CD4-positive, alpha-beta T cell (primary cell): Measurements from ENCODE around the gene OSM. TPM values are rescaled to one million over a fixed set of nuclear protein-coding genes. Genes with fewer than 3 reads are reported as not detected.
A peak's percentile ranks its signal among the peaks of the same experiment; 100 is the strongest.

Source experiments
- ATAC-seq: fragments of 200-7000 bp; cut with Tn5 transposase; one replicate; pipeline ENCODE4 v1.10.0; 2022; ENCODE audit warnings: mild to moderate bottlenecking; ENCODE audit not compliant: poor library complexity
- CTCF ChIA-PET: fragments of 350-600 bp; sonication (Branson Sonifier 250); formaldehyde crosslinking; loops from one replicate; lab custom pipeline; 2021; ENCODE audit warnings: antibody characterized with exemption, inconsistent platforms; lab: Charles Lee
- POLR2A ChIA-PET: fragments of 350-600 bp; sonication (Branson Sonifier 250); formaldehyde crosslinking; loops from one replicate; lab custom pipeline; 2021; ENCODE audit warnings: antibody characterized with exemption, inconsistent platforms; lab: Charles Lee
- DNase-seq, 14 experiments: peaks; one replicate each; pipeline ENCODE4 v3.0.0-alpha.2; 2013 to 2020; ENCODE audit warnings: mixed read lengths in 2 of 14
- H3K27ac ChIP-seq, 2 donors: one replicate each; pipeline versions ENCODE4 v1.5.1 to v1.7.0; 2013; ENCODE audit warnings: low read length in 2 of 2, low read depth in 1 of 2, mild to moderate bottlenecking in 1 of 2
- H3K27me3 ChIP-seq, 2 experiments: 1 replicate in 1 of 2; 2 replicates in 1 of 2; pipeline versions ENCODE4 v1.6.1 to v1.7.0; 2013; ENCODE audit warnings: low read length in 2 of 2, control low read depth in 1 of 2, mild to moderate bottlenecking in 1 of 2, moderate library complexity in 1 of 2; ENCODE audit not compliant: insufficient read depth in 2 of 2, control insufficient read depth in 1 of 2
- H3K36me3 ChIP-seq: one replicate; pipeline ENCODE4 v1.6.1; 2013; ENCODE audit warnings: low read length, control low read depth; ENCODE audit not compliant: insufficient read depth
- H3K4me1 ChIP-seq: one replicate; pipeline ENCODE4 v1.6.1; 2013; ENCODE audit warnings: low read length, control low read depth; ENCODE audit not compliant: insufficient read depth
- H3K4me3 ChIP-seq: one replicate; pipeline ENCODE4 v1.5.1; 2013; ENCODE audit warnings: mild to moderate bottlenecking, low read length, moderate library complexity
- H3K9me3 ChIP-seq, 2 experiments: 1 replicate in 1 of 2; 2 replicates in 1 of 2; pipeline versions ENCODE4 v1.6.1 to v1.7.0; 2013; ENCODE audit warnings: low read length in 2 of 2, mild to moderate bottlenecking in 2 of 2, control low read depth in 1 of 2, moderate library complexity in 1 of 2; ENCODE audit not compliant: control insufficient read depth in 1 of 2, insufficient read depth in 1 of 2
- H3K27ac Mint-ChIP-seq: one replicate; pipeline ENCODE4 v1.8.0; 2020; ENCODE audit warnings: mixed read lengths
- H3K27me3 Mint-ChIP-seq: one replicate; pipeline ENCODE4 v1.8.0; 2021; ENCODE audit warnings: mixed read lengths
- H3K36me3 Mint-ChIP-seq: one replicate; pipeline ENCODE4 v1.8.0; 2021; ENCODE audit warnings: low read depth, mixed read lengths
- H3K4me1 Mint-ChIP-seq: one replicate; pipeline ENCODE4 v1.8.0; 2021; ENCODE audit warnings: low read depth, mixed read lengths
- H3K4me3 Mint-ChIP-seq: one replicate; pipeline ENCODE4 v1.8.0; 2020; ENCODE audit warnings: mild to moderate bottlenecking, mixed read lengths
- H3K9me3 Mint-ChIP-seq: one replicate; pipeline ENCODE4 v1.8.0; 2020; ENCODE audit warnings: mixed read lengths
- intact Hi-C, 2 experiments: fragments of 100-400 bp; cut with DNase I in 1 of 2; cut with micrococcal nuclease in 1 of 2; formaldehyde crosslinking; loops; one replicate each; pipeline versions ENCODE4 v1.15.1 to v1.9.0; 2023 to 2025; cut with DNase I, micrococcal nuclease
- total RNA-seq, 174 experiments: library from RNA in 2 of 174; stranded (reverse) in 2 of 174; gene quantifications; one replicate each; pipeline ENCODE4 v1.2.3 and lab custom pipeline; 2021 to 2026
- TF ChIP-seq, protein P1 (sequence below): fragments of 200-600 bp; IDR thresholded peaks from one replicate; pipeline ENCODE4 v1.8.0; 2022; ENCODE audit warnings: antibody characterized with exemption, mild to moderate bottlenecking

Gene OSM
- total RNA-seq, 2 experiments from 2014 or later: 13.9 to 16.7 TPM

DNA sequence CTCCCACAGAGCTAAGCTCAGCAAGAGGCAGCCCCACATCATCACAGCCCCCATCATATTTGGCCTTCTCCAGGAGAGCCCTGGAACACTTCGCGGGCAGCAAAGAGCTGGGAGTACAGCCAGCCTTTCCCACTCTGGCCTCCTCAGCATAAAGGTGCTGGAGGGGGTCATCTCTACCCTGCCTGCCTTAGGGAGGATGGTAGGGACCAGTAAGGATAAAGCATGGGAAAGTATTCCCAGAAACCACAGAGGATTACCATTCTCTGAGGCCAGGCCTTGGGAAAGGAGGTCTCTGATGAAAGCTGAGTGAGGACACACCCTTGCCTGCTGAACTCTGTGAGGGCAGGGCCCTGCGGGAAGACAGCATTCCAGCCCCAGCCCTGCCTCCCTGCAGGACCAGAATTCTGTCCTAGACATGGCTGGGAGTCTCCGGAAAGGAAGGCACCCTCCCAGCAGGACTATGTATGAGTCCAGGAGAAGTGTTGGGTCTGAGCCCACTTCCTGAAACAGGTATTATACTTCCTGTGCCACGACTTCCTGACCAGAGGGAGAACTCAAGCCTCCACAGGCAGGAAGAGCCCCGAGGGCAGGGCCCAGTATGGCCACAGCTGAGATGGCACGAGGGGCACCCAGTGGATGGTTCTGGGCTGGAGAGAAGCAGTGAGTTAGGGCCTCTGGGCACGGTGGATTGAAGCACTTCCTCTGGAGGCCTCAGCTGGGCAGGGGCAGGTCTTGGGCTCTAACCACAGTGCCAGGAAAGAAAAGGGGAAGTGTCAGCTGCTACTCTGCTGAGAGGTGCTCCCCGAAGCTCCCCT is 35.6 kb upstream of the OSM start:
- TF ChIP-seq, protein P1, sequence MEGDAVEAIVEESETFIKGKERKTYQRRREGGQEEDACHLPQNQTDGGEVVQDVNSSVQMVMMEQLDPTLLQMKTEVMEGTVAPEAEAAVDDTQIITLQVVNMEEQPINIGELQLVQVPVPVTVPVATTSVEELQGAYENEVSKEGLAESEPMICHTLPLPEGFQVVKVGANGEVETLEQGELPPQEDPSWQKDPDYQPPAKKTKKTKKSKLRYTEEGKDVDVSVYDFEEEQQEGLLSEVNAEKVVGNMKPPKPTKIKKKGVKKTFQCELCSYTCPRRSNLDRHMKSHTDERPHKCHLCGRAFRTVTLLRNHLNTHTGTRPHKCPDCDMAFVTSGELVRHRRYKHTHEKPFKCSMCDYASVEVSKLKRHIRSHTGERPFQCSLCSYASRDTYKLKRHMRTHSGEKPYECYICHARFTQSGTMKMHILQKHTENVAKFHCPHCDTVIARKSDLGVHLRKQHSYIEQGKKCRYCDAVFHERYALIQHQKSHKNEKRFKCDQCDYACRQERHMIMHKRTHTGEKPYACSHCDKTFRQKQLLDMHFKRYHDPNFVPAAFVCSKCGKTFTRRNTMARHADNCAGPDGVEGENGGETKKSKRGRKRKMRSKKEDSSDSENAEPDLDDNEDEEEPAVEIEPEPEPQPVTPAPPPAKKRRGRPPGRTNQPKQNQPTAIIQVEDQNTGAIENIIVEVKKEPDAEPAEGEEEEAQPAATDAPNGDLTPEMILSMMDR: no peak
- Mint-ChIP-seq H3K27me3 (no peaks in the 10 kb centered on the region), H3K9me3 (no peaks in the 10 kb centered on the region), H3K4me3 (peak overlapping the region; percentile 62), H3K4me1 (peaks cover 91% of the 10 kb centered on the region), H3K36me3 (peaks cover 68% of the 10 kb centered on the region), H3K27ac (peak overlapping the region; percentile 83)
- H3K36me3 ChIP-seq: peaks cover 63% of the 10 kb centered on the region
- peak in 2 of 14 experiments; percentile 59 to 64 for DNase-seq
- POLR2A ChIA-PET: interaction anchor here (1.3 to 11.8 kb wide), 4 partner anchors 10 to 84 kb away, joined by 4 to 290 read pairs (median 142); partner anchors contain the start of genes CASTOR1, CCDC157, SF3A1 and TBC1D10A
- CTCF ChIA-PET: interaction anchor here (1.5 to 7.9 kb wide), 2 partner anchors 12 to 30 kb away, joined by 4 to 59 read pairs; partner anchors contain the start of gene CASTOR1
- H3K27ac ChIP-seq: peak overlapping the region; percentile 58 to 81
- no peak for ATAC-seq
- no peaks in the 10 kb centered on the region for H3K9me3 ChIP-seq
- intact Hi-C loops: no loop called here
- peak overlapping the region; percentile 3 for H3K4me3 ChIP-seq
- peaks cover 97% of the 10 kb centered on the region for H3K4me1 ChIP-seq
- no peaks in the 10 kb centered on the region for H3K27me3 ChIP-seq

DNA sequence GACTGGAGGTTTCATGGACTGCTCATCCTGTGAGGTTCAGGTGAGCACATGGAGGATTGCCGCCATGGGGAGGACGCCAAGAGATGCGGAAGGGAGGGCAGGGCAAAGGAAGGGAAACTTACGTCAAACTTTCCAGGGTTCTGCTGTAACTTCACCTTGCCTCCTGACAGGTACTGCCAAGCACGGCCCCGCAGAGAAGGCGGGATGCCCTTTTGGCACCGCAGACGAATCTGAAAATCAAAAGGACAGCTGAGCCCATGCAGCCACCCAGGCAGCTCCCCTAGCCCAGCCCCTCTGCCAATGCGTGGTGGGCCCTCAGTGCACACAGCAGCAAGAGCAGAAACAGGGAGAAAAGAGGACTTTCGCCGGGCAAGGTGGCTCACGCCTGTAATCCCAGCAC is 32.7 kb upstream of the OSM start:
- ATAC-seq (no peak), DNase-seq (no peak)
- TF ChIP-seq, protein P1: no peak
- no peaks in the 10 kb centered on the region for H3K9me3 ChIP-seq
- intact Hi-C loops: no loop called here
- Mint-ChIP-seq H3K27ac (peak overlapping the region; percentile 83), H3K36me3 (peaks cover 89% of the 10 kb centered on the region), H3K4me1 (peaks cover 83% of the 10 kb centered on the region), H3K9me3 (no peaks in the 10 kb centered on the region), H3K27me3 (no peaks in the 10 kb centered on the region), H3K4me3 (peak overlapping the region; percentile 25)
- H3K27me3 ChIP-seq: no peaks in the 10 kb centered on the region
- H3K4me3 ChIP-seq: no peak overlapping the region
- POLR2A ChIA-PET: interaction anchor here (11.8 kb wide), 1 partner anchor 8 kb away, joined by 268 read pairs; the partner anchor contains the start of gene CASTOR1
- CTCF ChIA-PET: interaction anchor here (2.4 kb wide), 1 partner anchor 11 kb away, joined by 12 read pairs; the partner anchor contains the start of gene CASTOR1
- peak overlapping the region; percentile 74 to 86 for H3K27ac ChIP-seq
- H3K4me1 ChIP-seq: peaks cover 98% of the 10 kb centered on the region
- peaks cover 88% of the 10 kb centered on the region for H3K36me3 ChIP-seq

DNA sequence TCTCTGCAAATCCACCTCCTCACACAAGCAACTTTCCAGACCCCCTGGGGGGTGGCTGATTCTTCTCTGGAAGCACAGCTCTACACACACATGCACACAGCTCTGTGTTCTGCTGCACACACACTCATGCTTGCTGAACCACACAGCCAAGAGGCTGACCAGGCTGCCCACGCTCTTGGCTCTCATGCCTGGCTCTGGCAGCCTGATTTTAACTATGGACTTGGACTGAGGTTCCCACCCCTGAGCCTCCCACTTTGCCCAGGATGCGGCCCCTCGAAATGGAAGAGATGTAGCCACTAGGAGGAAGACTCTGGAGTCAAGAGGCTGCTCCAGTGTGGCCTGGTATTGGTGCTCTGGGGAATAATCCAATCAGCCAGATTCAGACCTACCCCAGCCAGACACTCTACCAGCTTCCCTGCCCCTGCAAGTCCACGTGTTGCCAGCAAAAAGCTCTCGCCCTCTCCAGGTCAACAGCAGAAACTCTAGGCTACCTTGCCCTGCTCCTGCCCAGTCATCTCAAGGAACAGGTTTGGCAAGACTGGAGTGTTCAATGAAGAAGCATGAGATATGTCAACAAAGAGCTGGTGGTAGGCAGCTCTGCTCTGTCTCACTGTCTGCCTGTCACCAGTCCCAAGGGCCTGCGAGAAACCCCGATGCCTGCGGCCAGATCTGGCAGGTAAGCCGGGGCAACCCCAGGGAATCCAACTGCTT is 31.5 kb upstream of the OSM start:
- no peaks in the 10 kb centered on the region for H3K27me3 Mint-ChIP-seq
- peak overlapping the region; percentile 74 to 86 for H3K27ac ChIP-seq
- peaks cover 89% of the 10 kb centered on the region for H3K4me1 ChIP-seq
- H3K36me3 Mint-ChIP-seq: peaks cover 92% of the 10 kb centered on the region
- TF ChIP-seq, protein P1: no peak
- no peaks in the 10 kb centered on the region for H3K9me3 Mint-ChIP-seq
- CTCF ChIA-PET: interaction anchor here (2.4 kb wide), 1 partner anchor 10 kb away, joined by 12 read pairs; the partner anchor contains the start of gene CASTOR1
- no peaks in the 10 kb centered on the region for H3K9me3 ChIP-seq
- H3K4me3 Mint-ChIP-seq: peak overlapping the region; percentile 4
- no peaks in the 10 kb centered on the region for H3K27me3 ChIP-seq
- no peak for DNase-seq
- H3K36me3 ChIP-seq: peaks cover 88% of the 10 kb centered on the region
- peak overlapping the region; percentile 83 for H3K27ac Mint-ChIP-seq
- intact Hi-C loops: loop anchor here in 1 of 2 experiments (2.0 kb wide), 1 partner anchor 15 kb away; no protein-coding TSS in a partner anchor
- POLR2A ChIA-PET: interaction anchor here (1.1 to 2.8 kb wide), 6 partner anchors 8 to 58 kb away, joined by 3 to 12 read pairs (median 8); partner anchors contain the start of genes CASTOR1, CCDC157, SF3A1 and TBC1D10A
- peaks cover 83% of the 10 kb centered on the region for H3K4me1 Mint-ChIP-seq
- ATAC-seq: no peak
- H3K4me3 ChIP-seq: no peak overlapping the region
